Measurements from ENCODE around the gene RIPOR3. TPM values are rescaled to one million over a fixed set of nuclear protein-coding genes. Genes with fewer than 3 reads are reported as not detected.

The RIPOR3 gene
- total RNA-seq, 1 donor from 2014 or later = 0.44 TPM

- Mint-ChIP-seq H3K9me3 (no peaks in the 10 kb centered on the region), H3K4me1 (peaks cover 44% of the 10 kb centered on the region), H3K4me3 (no peak overlapping the region), H3K27me3 (ENCODE audit: low read depth) (peaks cover 3% of the 10 kb centered on the region), H3K27ac (ENCODE audit: unreplicated experiment) (no peak overlapping the region), H3K36me3 (ENCODE audit: low read depth) (no peaks in the 10 kb centered on the region)
- TF ChIP-seq CTCF (conservative IDR thresholded peaks at IDR 0.05) = no peak
- no peak for DNase-seq (ENCODE audit: low read depth, low spot score)
Measured at GRCh38 chr20:50636601-50637540, 54.5 kb downstream of the RIPOR3 start.

GRCh38 chr20:50635676-50636600 is 55.4 kb downstream of the RIPOR3 start:
- peak; percentile 70 for DNase-seq (ENCODE audit: low read depth, low spot score)
- Mint-ChIP-seq H3K27me3 (ENCODE audit: low read depth) (peaks cover 3% of the 10 kb centered on the region), H3K4me3 (no peak overlapping the region), H3K4me1 (peaks cover 37% of the 10 kb centered on the region), H3K27ac (ENCODE audit: unreplicated experiment) (no peak overlapping the region), H3K36me3 (ENCODE audit: low read depth) (no peaks in the 10 kb centered on the region), H3K9me3 (no peaks in the 10 kb centered on the region)
- TF ChIP-seq CTCF (conservative IDR thresholded peaks at IDR 0.05) = peak; percentile 88

- no peaks in the 10 kb centered on the region for H3K36me3 Mint-ChIP-seq (ENCODE audit: low read depth)
- no peak overlapping the region for H3K27ac Mint-ChIP-seq (ENCODE audit: unreplicated experiment)
- DNase-seq (ENCODE audit: low read depth, low spot score) = no peak
- peaks cover 3% of the 10 kb centered on the region for H3K27me3 Mint-ChIP-seq (ENCODE audit: low read depth)
- H3K9me3 Mint-ChIP-seq = no peaks in the 10 kb centered on the region
- H3K4me1 Mint-ChIP-seq = peaks cover 32% of the 10 kb centered on the region
- no peak for TF ChIP-seq CTCF (conservative IDR thresholded peaks at IDR 0.05)
- H3K4me3 Mint-ChIP-seq = no peak overlapping the region
Measured at GRCh38 chr20:50635014-50635557, 56.3 kb downstream of the RIPOR3 start.

GRCh38 chr20:50634191-50634590 is 57.2 kb downstream of the RIPOR3 start:
- Mint-ChIP-seq H3K9me3 (no peaks in the 10 kb centered on the region), H3K27me3 (ENCODE audit: low read depth) (peaks cover 3% of the 10 kb centered on the region), H3K27ac (ENCODE audit: unreplicated experiment) (no peak overlapping the region), H3K4me1 (peaks cover 32% of the 10 kb centered on the region), H3K36me3 (ENCODE audit: low read depth) (no peaks in the 10 kb centered on the region), H3K4me3 (no peak overlapping the region)
- TF ChIP-seq CTCF (conservative IDR thresholded peaks at IDR 0.05) = no peak
- DNase-seq (ENCODE audit: low read depth, low spot score) = no peak

GRCh38 chr20:50633361-50633760 is 58.0 kb downstream of the RIPOR3 start:
- H3K9me3 Mint-ChIP-seq = no peaks in the 10 kb centered on the region
- H3K36me3 Mint-ChIP-seq (ENCODE audit: low read depth) = no peaks in the 10 kb centered on the region
- no peak overlapping the region for H3K4me3 Mint-ChIP-seq
- DNase-seq (ENCODE audit: low read depth, low spot score) = no peak
- peaks cover 3% of the 10 kb centered on the region for H3K27me3 Mint-ChIP-seq (ENCODE audit: low read depth)
- peaks cover 30% of the 10 kb centered on the region for H3K4me1 Mint-ChIP-seq
- H3K27ac Mint-ChIP-seq (ENCODE audit: unreplicated experiment) = no peak overlapping the region
- TF ChIP-seq CTCF (conservative IDR thresholded peaks at IDR 0.05) = no peak

Measured in neural crest cell (in vitro differentiated cells).